ENCODE results near the gene HBA1. TPM values are rescaled to one million over a fixed set of nuclear protein-coding genes. Genes with fewer than 3 reads are reported as not detected.

The HBA1 gene
- total RNA-seq, 1 experiment from 2014 or later: not detected

GRCh38 chr16:138049-138417, 38.4 kb upstream of the HBA1 start:
- Histone ChIP-seq H3K4me3 (ENCODE audit: low read length) (peak overlapping the region; percentile 78), H4K20me1 (ENCODE audit: low read length) (no peaks in the 10 kb centered on the region), H3K9me3 (ENCODE audit: low read length) (no peaks in the 10 kb centered on the region), H3K9me2 (replicated peaks; ENCODE audit: low read length) (no peaks in the 10 kb centered on the region), H3K79me2 (ENCODE audit: low read length) (peaks cover 48% of the 10 kb centered on the region), H3F3A (ENCODE audit: low read length, unreplicated experiment) (no peaks in the 10 kb centered on the region), H3K27me3 (ENCODE audit: low read length) (no peaks in the 10 kb centered on the region), H3K36me3 (ENCODE audit: low read depth, low read length) (no peaks in the 10 kb centered on the region), H3K9ac (ENCODE audit: low read length) (peak overlapping the region; percentile 85), H3K27ac (ENCODE audit: low read length) (no peak overlapping the region), H3K4me1 (ENCODE audit: insufficient read depth, low read length) (no peaks in the 10 kb centered on the region), H2AFZ (ENCODE audit: low read length) (0 out of 2 replicates have a peak overlapping the region, but pooled peaks have one; percentile 42), H3K4me2 (ENCODE audit: low read length) (peak overlapping the region; percentile 91)
- ATAC-seq (peak; percentile 9; the same call in 1 of the 2 replicates), DNase-seq (no peak)
- POLR2A ChIA-PET (ENCODE audit: unreplicated experiment): no interaction called here
- intact Hi-C loops (cut with micrococcal nuclease): no loop called here
- CTCF ChIA-PET: no interaction called here
- no peak for TF ChIP-seq EZH2 (IDR thresholded peaks at IDR 0.05; ENCODE audit: low read length, unreplicated experiment)
- TF ChIP-seq EZH2phosphoT487 (IDR thresholded peaks at IDR 0.05; ENCODE audit: borderline replicate concordance, low read length): no peak
- TF ChIP-seq CTCF (conservative IDR thresholded peaks at IDR 0.05; ENCODE audit: low read depth, low read length): no peak
- BruUV-seq (replicated peaks): no TSS peak

- no TSS peak for BruUV-seq (replicated peaks)
- Histone ChIP-seq H3K9me3 (ENCODE audit: low read length) (no peaks in the 10 kb centered on the region), H3K9ac (ENCODE audit: low read length) (no peak overlapping the region), H3K4me3 (ENCODE audit: low read length) (no peak overlapping the region), H3K4me1 (ENCODE audit: insufficient read depth, low read length) (no peaks in the 10 kb centered on the region), H3K27me3 (ENCODE audit: low read length) (no peaks in the 10 kb centered on the region), H3K4me2 (ENCODE audit: low read length) (no peak overlapping the region), H3K79me2 (ENCODE audit: low read length) (peaks cover 29% of the 10 kb centered on the region), H4K20me1 (ENCODE audit: low read length) (no peaks in the 10 kb centered on the region), H3K9me2 (replicated peaks; ENCODE audit: low read length) (no peaks in the 10 kb centered on the region), H3K27ac (ENCODE audit: low read length) (no peak overlapping the region), H2AFZ (ENCODE audit: low read length) (no peak overlapping the region), H3K36me3 (ENCODE audit: low read depth, low read length) (no peaks in the 10 kb centered on the region), H3F3A (ENCODE audit: low read length, unreplicated experiment) (no peaks in the 10 kb centered on the region)
- no peak for ATAC-seq
- ChIA-PET CTCF (interaction anchor here (0.6 kb wide), 1 partner anchor 16 kb away, joined by 7 read pairs; no protein-coding TSS in a partner anchor), POLR2A (ENCODE audit: unreplicated experiment) (no interaction called here)
- TF ChIP-seq CTCF (conservative IDR thresholded peaks at IDR 0.05; ENCODE audit: low read depth, low read length) (no peak), EZH2phosphoT487 (IDR thresholded peaks at IDR 0.05; ENCODE audit: borderline replicate concordance, low read length) (no peak), EZH2 (IDR thresholded peaks at IDR 0.05; ENCODE audit: low read length, unreplicated experiment) (no peak)
- intact Hi-C loops (cut with micrococcal nuclease): no loop called here
- DNase-seq: no peak
Observed at GRCh38 chr16:140175-140857, 36.2 kb upstream of the HBA1 start.

GRCh38 chr16:142405-142967, 34.0 kb upstream of the HBA1 start:
- no peak overlapping the region for H3K4me3 ChIP-seq (ENCODE audit: low read length)
- TF ChIP-seq EZH2phosphoT487 (IDR thresholded peaks at IDR 0.05; ENCODE audit: borderline replicate concordance, low read length) (no peak), CTCF (conservative IDR thresholded peaks at IDR 0.05; ENCODE audit: low read depth, low read length) (no peak), EZH2 (IDR thresholded peaks at IDR 0.05; ENCODE audit: low read length, unreplicated experiment) (no peak)
- ATAC-seq (no peak), DNase-seq (no peak)
- intact Hi-C loops (cut with micrococcal nuclease): no loop called here
- no peaks in the 10 kb centered on the region for H4K20me1 ChIP-seq (ENCODE audit: low read length)
- H3K9me3 ChIP-seq (ENCODE audit: low read length): no peaks in the 10 kb centered on the region
- no peak overlapping the region for H3K27ac ChIP-seq (ENCODE audit: low read length)
- no peak overlapping the region for H2AFZ ChIP-seq (ENCODE audit: low read length)
- H3K36me3 ChIP-seq (ENCODE audit: low read depth, low read length): no peaks in the 10 kb centered on the region
- no peaks in the 10 kb centered on the region for H3K9me2 ChIP-seq (replicated peaks; ENCODE audit: low read length)
- no peaks in the 10 kb centered on the region for H3F3A ChIP-seq (ENCODE audit: low read length, unreplicated experiment)
- CTCF ChIA-PET: no interaction called here
- peaks cover 7% of the 10 kb centered on the region for H3K79me2 ChIP-seq (ENCODE audit: low read length)
- H3K27me3 ChIP-seq (ENCODE audit: low read length): no peaks in the 10 kb centered on the region
- H3K4me1 ChIP-seq (ENCODE audit: insufficient read depth, low read length): no peaks in the 10 kb centered on the region
- H3K4me2 ChIP-seq (ENCODE audit: low read length): no peak overlapping the region
- POLR2A ChIA-PET (ENCODE audit: unreplicated experiment): no interaction called here
- BruUV-seq (replicated peaks): no TSS peak
- H3K9ac ChIP-seq (ENCODE audit: low read length): no peak overlapping the region
